IPS DF 4.7 (cell line): ENCODE data around the gene VIT.

Experiments used
- DNase-seq: peaks from one replicate; pipeline ENCODE4 v3.0.0-alpha.2; 2013; ENCODE audit warnings: low spot score; ENCODE audit errors: extremely low read depth

VIT gene

GRCh38 chr2:36855429-36855828 is 158.9 kb downstream of the VIT start:
- DNase-seq, result no peak

- no peak for DNase-seq
Measured at GRCh38 chr2:36857713-36858112, 161.2 kb downstream of the VIT start.

- no peak for DNase-seq
Measured at GRCh38 chr2:36858551-36859365, 162.3 kb downstream of the VIT start.

GRCh38 chr2:36859366-36859792 is 162.9 kb downstream of the VIT start:
- DNase-seq, result no peak

- DNase-seq, result no peak
Measured at GRCh38 chr2:36861896-36862295, 165.4 kb downstream of the VIT start.
